ENCODE results near the gene POU6F2. TPM values are rescaled to one million over a fixed set of nuclear protein-coding genes. Genes with fewer than 3 reads are reported as not detected.

POU6F2 gene
- total and polyA plus RNA-seq, 2 experiments from 2014 or later: 7.2 to 7.3 TPM

GRCh38 chr7:39383136-39383535, 405.4 kb downstream of the POU6F2 start:
- Histone ChIP-seq H3K4me3 (no peak overlapping the region), H2AFZ (no peak overlapping the region), H3K27me3 (ENCODE audit: insufficient read depth) (no peaks in the 10 kb centered on the region), H3F3A (replicated peaks; ENCODE audit: low read depth) (no peaks in the 10 kb centered on the region), H4K20me1 (replicated peaks; ENCODE audit: insufficient read depth) (no peaks in the 10 kb centered on the region), H3K4me2 (no peak overlapping the region), H3K79me2 (replicated peaks; ENCODE audit: insufficient read depth) (no peaks in the 10 kb centered on the region), H3K27ac (ENCODE audit: low read depth) (no peak overlapping the region), H3K9me2 (ENCODE audit: insufficient read depth) (peaks cover 2% of the 10 kb centered on the region), H3K36me3 (ENCODE audit: insufficient read depth) (no peaks in the 10 kb centered on the region), H3K4me1 (ENCODE audit: insufficient read depth) (no peaks in the 10 kb centered on the region)
- Mint-ChIP-seq H3K27me3 (ENCODE audit: insufficient read depth, low read depth, poor library complexity) (peaks cover 5% of the 10 kb centered on the region), H3K36me3 (ENCODE audit: low read depth) (no peaks in the 10 kb centered on the region; the same call in 2 of the 3 replicates), H3K4me3 (no peak overlapping the region), H3K9me3 (no peaks in the 10 kb centered on the region), H3K4me1 (peaks cover 8% of the 10 kb centered on the region; the same call in 2 of the 3 replicates), H3K27ac (no peak overlapping the region)
- ATAC-seq (no peak), DNase-seq (ENCODE audit: low spot score) (no peak)
- TF ChIP-seq ZNF462 (CRISPR knock-in tag; IDR thresholded peaks at IDR 0.05) (no peak), REST (IDR thresholded peaks at IDR 0.05; ENCODE audit: unreplicated experiment) (no peak), NANOG (IDR thresholded peaks at IDR 0.05; ENCODE audit: borderline replicate concordance) (no peak), JUNB (IDR thresholded peaks at IDR 0.05; ENCODE audit: unreplicated experiment) (no peak), EZH2phosphoT487 (IDR thresholded peaks at IDR 0.05; ENCODE audit: unreplicated experiment) (no peak), POLR2AphosphoS5 (IDR thresholded peaks at IDR 0.05; ENCODE audit: low read depth) (no peak), ETS1 (IDR thresholded peaks at IDR 0.05) (no peak), CTCF (conservative IDR thresholded peaks at IDR 0.05; ENCODE audit: low read depth in 2 of 2) (no peak), ZNF114 (CRISPR knock-in tag; IDR thresholded peaks at IDR 0.05) (no peak)

Measured in GM23338 (cell line).